Measurements from ENCODE around the gene AMPH.

Gene AMPH

DNA sequence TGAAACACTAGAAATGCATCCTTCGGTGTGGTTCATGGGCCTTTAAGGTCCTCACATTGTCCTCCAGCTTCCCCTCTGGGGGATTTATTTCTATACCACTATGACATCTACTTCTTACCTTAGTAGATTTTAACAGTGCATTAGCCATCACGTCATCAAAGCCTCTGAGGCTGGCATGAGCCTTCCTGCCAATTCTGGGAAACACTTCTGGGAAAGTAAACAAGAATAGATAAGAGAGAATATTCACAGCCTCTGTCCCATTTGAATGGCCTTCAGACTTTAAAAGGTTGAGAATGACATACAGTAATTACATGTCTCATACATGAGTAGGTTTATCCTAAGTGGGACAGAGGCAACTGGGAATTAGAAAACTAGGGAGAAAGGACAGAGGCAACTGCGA, 89.7 kb downstream of the AMPH start:
- no peak for DNase-seq

DNA sequence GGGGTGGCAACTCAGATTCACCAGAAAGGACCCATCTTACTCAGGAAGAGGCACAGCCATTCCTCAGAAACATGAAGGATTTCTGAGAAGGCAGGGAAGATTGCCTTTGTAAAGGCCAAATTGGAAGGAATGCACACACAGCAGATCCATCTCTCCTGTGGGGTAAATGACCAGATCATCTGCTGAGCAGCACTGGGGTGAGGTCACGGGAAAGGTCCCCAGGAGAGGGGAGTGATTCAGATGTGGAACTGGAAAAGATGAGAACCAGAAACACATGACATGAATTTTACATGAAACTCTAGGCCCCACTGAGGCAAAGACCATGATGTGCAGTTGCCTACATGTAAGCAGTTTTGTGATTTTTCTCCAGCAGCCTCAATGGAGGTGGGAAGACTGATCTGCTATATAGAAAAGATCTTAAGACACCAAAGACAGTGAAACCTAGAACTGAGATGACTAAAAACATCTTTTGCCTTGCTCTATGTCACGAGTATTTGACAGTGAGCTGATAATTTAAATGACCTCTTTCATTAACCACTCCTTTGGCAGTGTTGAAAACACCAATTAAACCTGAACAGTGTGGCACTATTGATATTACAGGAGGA, 91.6 kb downstream of the AMPH start:
- DNase-seq: no peak

DNA sequence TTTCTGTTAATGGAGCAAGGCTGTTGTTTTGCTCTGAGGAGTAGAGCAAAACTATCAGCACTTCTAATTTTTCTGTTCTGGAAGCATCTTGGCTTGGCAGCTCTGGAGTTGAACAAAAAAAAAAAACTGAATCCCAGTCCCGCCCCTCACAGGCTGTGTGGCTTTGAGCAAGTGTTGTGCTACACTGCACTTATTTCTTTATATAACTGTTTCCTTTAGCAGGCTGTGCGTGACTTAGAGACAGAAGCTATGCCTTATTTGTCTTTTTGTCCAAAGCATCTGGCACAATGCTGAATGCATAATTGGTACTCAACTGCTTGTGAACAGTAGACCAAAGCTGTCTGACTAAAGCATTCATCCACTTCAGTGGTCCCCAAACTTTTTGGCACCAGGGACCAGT, 96.1 kb downstream of the AMPH start:
- no peak for DNase-seq

DNA sequence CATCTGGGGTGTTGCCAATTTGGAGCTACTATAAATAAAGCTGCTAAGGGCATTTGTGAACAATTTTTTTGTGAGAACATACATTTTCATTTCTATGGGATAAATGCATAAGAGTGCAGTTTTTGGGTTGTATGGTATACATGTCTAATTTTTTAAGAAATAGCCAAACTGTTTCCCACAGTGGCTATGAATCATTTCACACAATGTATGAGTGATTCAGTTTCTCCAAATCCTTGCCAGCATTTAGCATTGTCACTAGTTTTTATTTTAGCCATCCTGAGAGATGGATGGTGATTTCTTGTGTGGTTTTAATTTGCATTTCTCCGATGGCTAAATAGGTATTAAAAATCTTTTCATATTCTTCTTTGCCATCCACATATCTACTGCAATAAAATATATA, 105.3 kb downstream of the AMPH start:
- no peak for DNase-seq

DNA sequence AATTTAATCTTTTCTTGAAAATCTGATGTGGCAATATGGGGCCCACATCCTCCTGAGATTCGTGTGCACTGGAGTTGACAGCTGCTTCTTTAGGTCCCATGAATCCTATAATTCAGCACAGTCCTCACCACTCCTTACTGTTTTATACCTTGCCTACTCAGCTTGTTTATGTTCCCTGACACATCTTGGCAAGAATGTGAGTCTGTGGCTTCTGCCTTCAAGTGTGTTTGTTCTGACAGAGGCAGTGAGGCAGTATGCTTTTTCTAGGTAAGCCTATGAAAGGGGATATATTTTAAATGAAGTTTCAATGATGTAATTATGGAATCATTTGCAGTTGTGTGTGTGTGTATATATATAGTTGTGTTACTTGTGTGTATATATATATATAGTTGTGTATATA, 106.4 kb downstream of the AMPH start:
- DNase-seq: no peak

DNA sequence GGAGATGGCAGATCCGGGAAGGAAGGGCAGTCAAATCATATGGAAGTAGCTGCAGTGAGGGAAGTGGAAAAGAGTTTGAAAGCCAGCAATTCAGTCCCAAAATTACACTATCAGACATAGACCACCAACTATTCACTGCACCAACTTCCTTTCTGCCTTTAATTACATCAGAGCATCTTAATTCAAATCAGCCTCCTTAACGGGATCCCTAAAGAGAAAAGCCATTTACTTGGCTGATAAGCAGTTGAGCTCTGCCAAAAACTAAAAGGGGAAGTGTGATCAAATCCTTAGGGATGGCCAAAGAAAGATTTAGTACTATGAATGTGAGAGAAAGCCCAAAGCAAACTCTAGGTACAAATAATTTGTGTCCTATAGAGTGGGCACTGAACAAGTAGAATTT, 110.4 kb downstream of the AMPH start:
- DNase-seq: no peak

DNA sequence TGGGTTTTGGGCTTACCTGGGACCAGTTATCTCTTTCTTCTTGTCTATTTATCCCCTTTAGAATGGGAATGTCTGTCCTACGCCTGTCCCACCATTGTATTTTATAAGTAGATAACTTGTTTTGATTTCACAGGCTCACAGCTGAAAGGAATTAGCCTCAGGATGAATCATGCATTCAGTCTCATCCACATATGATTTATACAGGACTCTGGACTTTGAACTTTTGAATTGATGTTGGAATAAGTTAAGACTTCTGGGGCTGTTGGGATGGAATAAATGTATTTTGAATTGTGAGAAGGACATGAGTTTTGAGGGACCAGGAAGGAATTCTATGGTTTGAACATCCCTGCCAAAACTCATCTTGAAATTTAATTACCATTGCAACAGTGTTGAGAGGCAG, 112.6 kb downstream of the AMPH start:
- no peak for DNase-seq

DNA sequence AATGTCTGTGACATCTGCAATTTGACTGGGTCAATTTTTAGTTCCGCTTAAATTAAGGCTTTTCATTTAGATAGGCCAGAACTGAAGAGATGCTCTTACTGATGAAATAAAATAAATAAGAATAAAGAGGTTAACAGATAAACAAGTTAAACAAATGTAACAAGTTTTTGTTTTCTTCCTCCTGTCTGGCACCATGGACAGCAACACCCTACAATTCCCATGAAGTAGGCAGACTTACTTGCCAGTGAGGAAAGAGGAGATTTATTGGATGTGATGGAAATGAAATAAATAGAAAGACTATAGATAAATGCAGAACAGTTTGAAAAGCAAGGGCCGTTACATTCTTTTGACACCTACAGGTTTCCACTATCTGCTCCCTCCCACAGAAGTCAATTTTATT, 118.5 kb downstream of the AMPH start:
- no peak for DNase-seq

DNA sequence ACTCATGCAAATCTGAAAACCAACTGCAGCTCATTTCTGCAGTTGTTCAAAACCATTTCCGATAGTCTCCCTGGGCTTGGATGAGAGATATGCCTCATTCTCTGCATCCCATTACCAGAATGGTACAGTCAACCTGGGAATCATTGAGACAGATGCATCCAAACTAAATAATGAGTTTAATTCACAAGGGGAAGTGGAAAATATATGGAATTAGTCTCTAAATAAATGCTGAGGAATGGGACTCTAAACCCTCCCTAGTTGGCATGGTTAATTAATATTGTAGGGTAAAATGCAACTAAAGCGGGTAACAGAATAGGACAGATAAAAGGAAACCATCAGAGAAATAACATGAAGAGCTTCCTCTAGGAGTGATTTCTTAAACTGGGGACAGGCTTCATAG, 118.9 kb downstream of the AMPH start:
- DNase-seq: no peak

DNA sequence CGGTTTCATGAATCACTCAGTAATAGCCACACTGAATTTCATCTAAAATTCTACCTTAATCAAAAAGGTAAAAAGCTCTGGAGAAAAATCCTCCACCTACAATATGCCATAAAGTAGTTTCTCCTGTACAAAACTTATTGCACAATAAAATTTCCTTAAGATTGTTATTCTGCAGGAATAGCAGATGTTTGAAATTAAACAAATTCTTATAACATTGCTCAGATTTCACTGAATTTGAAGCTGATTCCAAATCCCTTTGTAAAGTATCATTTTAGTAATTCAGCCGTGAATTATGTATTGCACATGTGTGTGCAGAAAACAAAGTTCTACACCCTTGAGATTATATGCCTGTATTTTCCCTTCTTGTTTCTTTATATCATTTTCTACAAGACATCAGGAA, 123.8 kb downstream of the AMPH start:
- DNase-seq: no peak

DNA sequence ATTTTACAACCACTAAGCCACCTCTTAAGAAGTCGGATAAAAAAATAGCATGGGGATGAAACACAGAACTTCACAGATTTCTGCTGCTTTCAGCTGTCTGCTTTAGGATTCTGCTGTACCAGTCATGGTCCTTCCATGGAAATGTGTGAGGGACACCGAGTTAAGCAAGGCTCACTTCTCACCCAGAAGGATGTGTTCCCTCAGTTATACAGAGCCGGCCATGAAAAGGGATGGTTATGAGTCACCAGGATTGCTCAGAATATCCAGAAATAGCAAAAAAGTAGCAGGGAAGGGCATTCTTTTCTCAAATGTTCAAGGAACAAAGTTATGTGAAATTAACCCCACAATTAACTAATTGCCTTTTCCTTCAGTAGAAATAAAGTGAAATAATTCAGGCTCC, 124.4 kb downstream of the AMPH start:
- DNase-seq: no peak

DNA sequence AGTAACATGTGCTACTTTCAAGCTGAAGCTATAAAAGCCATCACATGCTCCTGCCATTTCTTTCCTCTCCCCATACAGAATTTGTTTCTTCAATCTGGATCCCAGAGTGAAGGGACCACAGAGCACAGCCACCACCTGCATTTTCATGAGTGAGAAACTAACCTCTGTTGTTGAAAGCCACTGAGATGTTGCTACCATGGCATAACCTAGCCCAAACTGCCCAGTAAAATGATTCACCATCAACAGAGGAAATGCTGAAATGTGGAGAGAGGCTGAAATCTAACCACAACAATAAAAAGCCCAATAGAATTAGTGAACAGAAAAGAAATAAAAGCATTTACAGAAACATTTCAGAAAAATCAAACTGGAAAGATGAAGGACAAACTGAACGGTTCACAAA, 125.2 kb downstream of the AMPH start:
- DNase-seq: no peak

DNA sequence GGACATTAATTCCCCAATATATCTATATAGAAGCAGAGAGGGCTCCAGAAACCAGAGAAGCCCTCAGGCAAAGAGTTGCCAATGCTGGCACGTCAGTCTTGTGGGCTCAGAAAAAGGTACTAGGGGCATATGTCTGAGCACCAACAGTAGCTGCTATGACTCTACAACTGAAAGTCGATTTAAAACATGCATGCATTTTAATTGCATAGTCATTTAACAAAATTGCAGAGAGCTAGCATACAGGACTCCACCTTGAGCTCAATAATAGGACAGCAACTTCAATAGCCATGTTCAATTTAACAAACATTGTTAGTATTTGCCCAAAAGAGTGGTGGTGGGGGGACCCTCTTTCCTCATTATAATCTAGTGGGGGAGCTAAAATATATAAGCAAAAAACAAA, 126.5 kb downstream of the AMPH start:
- DNase-seq: no peak

DNA sequence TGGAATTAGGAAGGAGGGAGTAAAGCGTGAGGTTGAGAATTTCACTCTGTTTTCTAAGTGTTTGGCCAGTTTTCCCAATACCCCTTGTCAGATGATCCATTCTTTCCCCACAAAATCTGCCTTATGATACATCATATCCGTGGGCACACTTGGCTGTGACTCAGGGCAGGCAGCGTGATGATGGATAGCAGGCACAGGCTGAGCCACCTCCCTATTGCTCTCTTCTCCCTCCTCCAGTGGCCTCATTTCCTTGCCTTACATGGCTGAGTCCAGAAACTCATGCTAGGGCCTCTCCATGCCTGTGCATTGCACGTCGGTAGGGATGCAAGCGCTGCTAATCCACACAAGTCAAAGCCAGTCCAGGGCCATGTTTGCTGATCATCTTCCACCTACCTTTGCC, 128.3 kb downstream of the AMPH start:
- DNase-seq: no peak

DNA sequence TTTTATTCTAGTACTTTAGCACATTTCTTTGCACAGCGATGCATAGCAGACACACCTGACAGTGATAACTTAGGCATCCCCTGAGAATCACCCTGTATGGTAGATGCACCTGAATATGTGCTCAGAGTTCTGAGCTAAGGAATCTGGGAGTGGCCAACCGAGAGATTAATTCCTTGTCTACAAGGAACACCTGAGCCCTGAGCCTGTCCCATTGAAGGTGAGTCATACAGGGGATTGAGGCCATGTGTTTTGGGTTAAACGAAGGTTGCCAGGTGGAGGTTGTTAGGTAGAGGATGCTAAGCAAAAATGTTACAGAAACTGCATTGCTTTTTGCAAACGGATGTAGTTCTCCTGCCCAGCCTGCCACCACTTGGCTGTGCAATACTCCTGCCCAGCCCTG, 128.9 kb downstream of the AMPH start:
- DNase-seq: no peak

DNA sequence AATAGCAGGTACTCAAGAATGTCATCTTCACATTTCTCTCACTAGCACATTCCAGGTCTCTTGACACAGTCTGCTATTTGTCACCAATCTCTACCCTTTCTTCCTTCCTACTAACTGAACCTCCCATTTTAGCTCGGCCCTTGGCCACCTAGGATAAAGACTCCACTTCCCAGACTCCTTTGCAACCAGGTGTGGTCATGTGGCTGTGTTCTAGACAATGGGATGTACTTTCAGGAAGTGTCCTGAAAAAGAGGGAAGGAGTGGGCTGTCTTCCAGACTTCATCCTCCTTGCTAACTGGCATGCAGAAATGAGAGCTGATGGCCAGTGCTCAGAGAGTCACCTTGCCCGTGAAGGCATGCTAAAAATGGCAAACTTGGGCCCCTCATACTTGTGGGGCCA, 139.2 kb downstream of the AMPH start:
- DNase-seq: no peak

DNA sequence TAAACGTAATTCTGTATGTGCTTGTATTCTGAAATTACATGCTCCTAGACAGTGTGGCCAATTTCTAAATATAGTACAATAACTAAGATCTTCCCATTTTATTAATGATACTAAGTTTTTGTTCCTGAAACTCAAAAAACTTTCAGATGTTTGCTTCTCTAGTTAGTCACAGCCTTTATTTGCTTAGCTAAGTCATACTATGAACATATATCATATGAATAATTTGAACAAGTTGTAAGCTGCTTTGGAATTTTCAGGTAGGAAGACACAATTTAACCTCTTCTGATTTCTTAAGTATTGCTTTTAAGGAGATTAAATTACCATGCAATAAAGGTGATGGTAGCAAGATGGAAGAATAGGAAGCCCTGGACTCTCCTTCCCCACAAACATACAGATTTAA, 148.7 kb downstream of the AMPH start:
- DNase-seq: no peak

DNA sequence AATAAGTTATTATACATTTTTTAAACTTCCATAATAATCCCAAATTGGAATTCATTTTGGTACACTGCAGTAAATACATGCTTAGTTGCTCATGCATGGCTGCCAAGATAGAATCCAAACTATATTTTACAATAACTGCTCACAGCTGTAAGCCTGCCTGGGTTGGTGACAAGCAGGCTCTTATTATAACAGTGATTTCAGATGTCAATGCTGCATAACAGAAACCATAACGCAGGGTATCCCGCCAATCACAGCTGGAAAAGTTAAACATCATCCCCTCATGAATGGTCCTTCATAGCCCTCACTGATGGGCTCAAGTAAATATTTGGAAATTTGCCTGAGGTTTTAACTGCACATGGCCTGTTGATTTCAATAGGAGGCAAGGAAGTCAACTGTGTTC, 149.8 kb downstream of the AMPH start:
- no peak for DNase-seq

DNA sequence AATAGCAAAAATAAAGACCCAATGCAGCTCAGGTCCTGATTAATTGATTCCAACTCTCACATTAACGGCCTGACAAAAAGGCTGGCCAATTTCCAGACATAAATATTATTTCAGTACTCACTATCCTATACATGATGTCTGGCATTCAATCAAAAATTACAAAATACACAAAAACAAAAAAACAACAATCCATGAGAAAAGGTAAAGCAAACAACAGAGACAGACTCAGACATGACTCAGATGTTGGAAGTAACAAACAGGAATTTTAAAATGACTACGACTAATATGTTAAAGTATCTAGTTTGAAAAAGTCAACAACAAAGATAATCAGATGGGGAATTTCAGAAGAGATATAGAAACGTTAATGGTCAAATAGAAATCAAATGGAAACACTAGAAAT, 152.8 kb downstream of the AMPH start:
- no peak for DNase-seq

DNA sequence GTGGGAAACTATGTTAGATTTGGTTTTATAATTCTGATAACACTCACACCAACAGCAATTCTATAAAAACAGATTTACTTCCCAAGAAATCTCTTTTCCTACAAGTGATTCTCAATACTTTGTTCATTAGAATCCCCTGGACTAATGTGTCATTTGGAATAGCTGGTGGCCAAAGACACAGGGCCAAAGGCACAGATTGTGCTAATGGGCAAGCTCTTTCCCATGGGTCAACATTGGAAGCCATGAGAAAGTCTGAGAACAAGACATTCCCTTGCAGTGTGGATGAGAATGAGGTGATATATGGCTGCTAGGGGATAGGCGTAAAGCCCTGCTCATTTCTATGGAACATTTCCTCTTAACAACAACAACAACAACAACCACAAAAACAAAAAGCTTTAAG, 153.8 kb downstream of the AMPH start:
- no peak for DNase-seq

DNA sequence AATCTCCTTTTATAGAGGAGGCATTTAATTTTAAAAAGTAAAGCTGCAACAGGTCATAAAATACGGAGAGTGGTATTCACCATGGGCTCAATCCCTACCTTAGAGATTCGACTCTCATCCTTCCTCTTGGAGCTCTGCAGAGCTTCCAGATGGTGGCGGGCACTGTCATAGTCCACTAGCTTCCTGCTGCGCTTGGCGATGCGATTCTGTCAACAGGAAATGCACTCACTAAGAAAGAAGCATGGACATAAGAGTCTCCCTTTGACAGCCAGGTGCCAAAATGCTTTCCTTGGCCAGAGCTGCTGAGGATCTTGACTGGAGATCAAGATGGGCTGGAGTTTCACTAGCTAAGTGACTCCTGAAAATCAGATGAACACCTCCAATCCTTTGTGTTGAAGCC, 154.4 kb downstream of the AMPH start:
- DNase-seq: no peak

DNA sequence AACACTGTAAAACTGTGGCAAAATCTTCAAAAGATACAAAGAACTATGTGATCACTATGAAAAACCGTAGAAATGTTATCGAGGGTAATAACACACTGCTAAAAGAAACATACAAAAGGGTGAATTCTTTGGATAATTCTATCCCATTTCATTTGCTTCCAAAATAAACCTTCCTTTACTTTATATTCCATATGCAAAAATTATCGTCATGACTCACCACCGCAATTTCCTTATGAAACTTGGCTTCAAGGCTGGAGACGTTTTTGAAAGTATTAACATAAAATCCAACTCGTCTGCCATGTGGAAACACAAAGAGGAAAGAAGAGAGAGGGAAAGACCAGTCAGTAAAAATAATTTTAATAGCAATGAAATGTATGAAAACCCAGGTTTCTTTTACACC, 165.2 kb downstream of the AMPH start:
- no peak for DNase-seq

DNA sequence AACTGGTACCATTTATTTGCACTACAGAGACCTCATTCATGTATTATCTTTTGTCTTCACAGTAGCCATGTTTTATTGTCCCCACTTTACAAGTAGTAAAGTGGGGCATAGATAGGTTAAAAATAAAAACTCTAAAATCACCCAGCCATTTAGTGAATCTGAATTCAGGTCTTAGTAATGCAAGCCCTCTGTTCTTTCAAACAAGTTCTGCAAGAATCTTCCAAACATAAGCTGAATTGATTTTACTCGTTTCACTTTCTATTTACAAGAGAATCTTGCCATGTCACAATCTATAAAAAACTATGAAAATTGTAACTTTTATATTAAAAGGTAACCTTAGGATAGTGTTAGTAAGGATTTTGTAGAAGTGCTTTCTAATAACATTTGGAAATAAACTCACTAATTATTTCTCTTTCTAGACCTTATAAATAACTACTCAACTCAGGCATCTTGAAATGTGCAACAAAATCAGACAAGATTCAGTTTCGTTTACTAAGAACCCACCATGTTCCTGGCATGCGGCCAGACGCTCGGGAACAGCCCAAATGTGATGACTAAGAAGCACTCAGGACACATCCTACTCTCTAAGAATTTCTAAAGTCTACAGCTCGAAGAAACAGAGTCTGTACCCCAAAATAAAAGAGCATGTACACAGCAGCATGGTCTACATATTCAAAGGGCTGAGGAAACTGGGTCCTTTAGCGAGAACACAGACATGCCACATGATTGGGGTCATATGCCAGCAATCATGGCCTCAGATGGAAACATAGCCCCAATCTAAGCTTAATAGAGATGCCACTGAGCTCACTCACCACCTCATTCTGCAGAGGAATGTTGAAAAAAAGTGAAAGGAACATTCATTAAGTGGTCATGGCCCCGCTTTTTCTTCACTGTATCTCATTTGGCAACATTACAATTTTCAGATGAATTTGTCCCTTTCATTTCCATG, 167.6 kb downstream of the AMPH start:
- DNase-seq: no peak

DNA sequence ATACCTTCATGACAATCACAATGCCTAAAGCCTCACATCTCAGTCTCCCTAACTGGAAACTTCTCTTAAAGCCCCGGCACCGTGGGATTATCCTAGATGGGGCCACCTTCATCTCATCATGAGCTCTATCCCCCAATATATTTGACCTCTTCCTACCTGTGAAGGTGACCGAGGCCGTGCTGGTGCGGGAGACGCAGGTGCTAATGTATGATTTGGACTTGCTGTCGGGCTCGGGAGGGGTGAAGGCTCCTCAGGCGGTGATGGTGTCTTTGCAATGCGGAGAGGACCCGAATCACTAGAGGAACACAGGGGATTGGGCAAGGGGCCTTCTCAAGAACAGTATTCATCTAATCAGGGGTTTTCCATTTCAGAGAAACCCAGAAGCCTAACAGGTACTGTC, 168.4 kb downstream of the AMPH start:
- DNase-seq: no peak

DNA sequence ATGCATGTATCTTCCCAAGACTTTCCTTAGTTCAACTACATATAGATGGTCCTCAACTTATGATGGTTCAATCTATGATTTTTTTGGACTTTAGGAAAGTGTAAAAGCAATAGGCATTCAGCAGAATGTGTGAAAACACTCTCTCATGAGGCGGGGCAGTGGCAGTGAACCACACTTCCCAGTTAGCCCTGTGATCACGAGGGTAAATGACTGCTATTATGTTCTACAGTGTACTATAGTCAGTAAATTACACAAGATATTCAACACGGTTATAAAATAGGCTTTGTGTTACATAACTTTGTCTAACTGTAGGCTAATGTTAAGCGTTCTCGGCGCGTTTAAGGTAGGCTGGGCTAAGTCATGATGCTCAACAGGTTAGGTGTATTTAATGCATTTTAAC, 169.3 kb downstream of the AMPH start:
- no peak for DNase-seq

Data from left hindlimb (tissue), 1 donor.